Measurements from ENCODE around the gene HOXA7.

Gene HOXA7

GRCh38 chr7:27131390-27131819 is 25.1 kb downstream of the HOXA7 start:
- no peak for DNase-seq

- DNase-seq = peak; percentile 96
Observed at GRCh38 chr7:27130540-27131389, 25.7 kb downstream of the HOXA7 start, which contains the start of gene HOXA4. TSS of gene HOXA4 (minus strand) at chr7:27130757. CDS start at chr7:27130733, 24 bp downstream.

GRCh38 chr7:27129729-27130539 is 26.5 kb downstream of the HOXA7 start:
- peak; percentile 51 for DNase-seq

- no peak for DNase-seq
Observed at GRCh38 chr7:27128776-27129728, 27.4 kb downstream of the HOXA7 start.

- DNase-seq = peak; percentile 74
Observed at GRCh38 chr7:27128034-27128433, 28.4 kb downstream of the HOXA7 start.

- DNase-seq = no peak
Observed at GRCh38 chr7:27126596-27127327, 29.7 kb downstream of the HOXA7 start.

GRCh38 chr7:27125986-27126394 is 30.5 kb downstream of the HOXA7 start:
- DNase-seq = no peak

GRCh38 chr7:27124902-27125689 is 31.4 kb downstream of the HOXA7 start:
- DNase-seq = no peak

GRCh38 chr7:27124096-27124901 is 32.2 kb downstream of the HOXA7 start:
- DNase-seq = no peak

- DNase-seq = no peak
Observed at GRCh38 chr7:27123477-27124053, 32.9 kb downstream of the HOXA7 start.

GRCh38 chr7:27123007-27123476 is 33.4 kb downstream of the HOXA7 start:
- DNase-seq = peak; percentile 30

GRCh38 chr7:27122077-27122910 is 34.2 kb downstream of the HOXA7 start:
- DNase-seq = peak; percentile 21

- DNase-seq = no peak
Observed at GRCh38 chr7:27121684-27122076, 34.8 kb downstream of the HOXA7 start.

- DNase-seq = no peak
Observed at GRCh38 chr7:27119412-27119911, 37.0 kb downstream of the HOXA7 start.

- no peak for DNase-seq
Observed at GRCh38 chr7:27118580-27118979, 37.9 kb downstream of the HOXA7 start.

- no peak for DNase-seq
Observed at GRCh38 chr7:27117887-27118491, 38.5 kb downstream of the HOXA7 start.

GRCh38 chr7:27116962-27117886 is 39.3 kb downstream of the HOXA7 start:
- no peak for DNase-seq

All from femur (tissue), 1 donor.